Testis (tissue), 3 donors: ENCODE measurements around the gene TLN1. TPM values are rescaled to one million over a fixed set of nuclear protein-coding genes. Genes with fewer than 3 reads are reported as not detected.

Experiments used
- DNase-seq: peaks from one replicate; pipeline ENCODE4 v3.0.0-alpha.2; 2019
- H3K27ac ChIP-seq, 2 donors: fragments of 200-600 bp; sonication (generic); one replicate each; pipeline ENCODE4 v1.5.1; 2019
- H3K27me3 ChIP-seq: fragments of 200-600 bp; sonication (generic); one replicate; pipeline ENCODE4 v1.5.1; 2019
- H3K36me3 ChIP-seq: fragments of 200-600 bp; sonication (generic); one replicate; pipeline ENCODE4 v1.5.1; 2017; ENCODE audit warnings: low read depth; ENCODE audit errors: missing control alignments
- H3K4me1 ChIP-seq: fragments of 200-600 bp; sonication (generic); one replicate; pipeline ENCODE4 v1.5.1; 2019
- H3K4me3 ChIP-seq, 2 donors: fragments of 200-600 bp; sonication (generic); one replicate each; pipeline ENCODE4 v1.5.1; 2017 to 2019
- H3K9me3 ChIP-seq: fragments of 200-600 bp; sonication (generic); one replicate; pipeline ENCODE4 v1.5.1; 2017
- POLR2A ChIP-seq: fragments of 450-650 bp; IDR thresholded peaks from one replicate; pipeline ENCODE4 v1.6.1; 2017; ENCODE audit warnings: antibody characterized with exemption, mild to moderate bottlenecking, moderate library complexity
- WGBS, 2 donors: methylation state at CpG; one replicate each; pipeline ENCODE4 v1.1.5; 2018; 5-methylcytosine and 5-hydroxymethylcytosine counted together
- intact Hi-C: fragments of 100-400 bp; cut with DNase I; formaldehyde crosslinking; loops from one replicate; pipeline ENCODE4 v1.15.1; 2023; ENCODE audit warnings: low total_unique reads
- microRNA-seq, 2 donors: library from miRNA; unstranded; fragments of <30 nt; microRNA quantifications; one replicate each; pipeline ENCODE4, GENCODE V29; 2016; ENCODE audit warnings: borderline number of aligned reads in 2 of 2, borderline replicate concordance in 1 of 2
- polyA plus RNA-seq: library from polyadenylated mRNA; stranded (reverse); fragments of 350-450 nt; fragmentation: Illumina TruSeq; extraction: RNeasy Lipid Tissue Mini Kit (QIAGEN cat#74804); gene quantifications from one replicate; pipeline ENCODE4 v1.2.3, GENCODE V29; 2014; ENCODE audit warnings: low read depth, low replicate concordance; ENCODE audit not compliant: insufficient read depth
- small RNA-seq, 2 donors: library from RNA; depleted of rRNA; stranded (forward); fragments of <200 nt; gene quantifications; one replicate each; pipeline ENCODE3, GENCODE V24; 2016
- total RNA-seq, 2 donors: library from RNA; depleted of rRNA; stranded (reverse); fragments of >200 nt; gene quantifications; one replicate each; pipeline ENCODE4 v1.2.3, GENCODE V29; 2016
- TF ChIP-seq, protein P1 (sequence below), 3 experiments: fragments of 450-650 bp in 2 of 3; fragments of 200-600 bp in 1 of 3; sonication (generic) in 1 of 3; IDR thresholded peaks; one replicate each; pipeline ENCODE4 v1.5.1; 2016 to 2019; ENCODE audit warnings: antibody characterized with exemption in 3 of 3, mild to moderate bottlenecking in 2 of 3, moderate library complexity in 1 of 3

TLN1 gene
- total and polyA plus RNA-seq, 3 donors from 2014 or later, result 134 to 201 (median 171) TPM

DNA sequence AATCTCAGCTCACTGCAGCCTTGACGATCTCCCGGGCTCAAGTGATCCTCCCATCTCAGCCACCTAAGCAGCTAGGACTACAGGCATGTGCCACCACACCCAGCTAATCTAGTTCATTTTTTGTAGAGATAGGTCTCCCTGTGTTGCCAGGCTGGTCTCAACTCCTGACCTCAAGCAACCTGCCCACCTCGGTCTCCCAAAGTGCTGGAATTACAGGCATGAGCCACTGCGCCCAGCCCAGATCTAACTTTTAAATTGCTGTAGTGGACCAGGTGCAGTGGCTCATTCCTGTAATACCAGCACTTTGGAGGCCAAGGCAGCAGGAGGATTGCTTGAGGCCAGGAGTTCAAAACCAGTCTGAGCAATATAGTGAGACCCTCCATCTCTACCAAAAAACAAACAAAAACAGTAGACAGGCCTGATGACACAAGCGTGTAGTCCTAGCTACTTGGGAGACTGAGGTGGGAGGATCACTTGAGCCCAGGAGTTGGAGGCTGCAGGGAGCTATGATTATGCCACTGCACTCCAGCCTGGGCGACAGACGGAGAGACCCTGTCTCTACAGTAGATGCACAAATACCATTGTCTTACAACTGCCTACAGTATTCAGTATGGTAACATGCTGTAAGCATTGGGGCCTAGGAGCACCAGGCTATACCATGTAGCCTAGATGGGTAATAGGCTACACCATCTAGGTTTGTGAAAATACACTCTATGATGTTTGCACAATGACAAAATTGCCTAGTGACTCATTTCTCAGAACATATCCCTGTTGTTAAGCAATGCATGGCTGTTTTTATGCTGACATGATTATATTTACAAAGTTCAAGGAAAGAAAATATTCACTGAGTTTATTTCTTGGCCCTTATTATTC lies 79.8 kb downstream of the TLN1 start:
- TF ChIP-seq POLR2A, result no peak
- TF ChIP-seq, protein P1, sequence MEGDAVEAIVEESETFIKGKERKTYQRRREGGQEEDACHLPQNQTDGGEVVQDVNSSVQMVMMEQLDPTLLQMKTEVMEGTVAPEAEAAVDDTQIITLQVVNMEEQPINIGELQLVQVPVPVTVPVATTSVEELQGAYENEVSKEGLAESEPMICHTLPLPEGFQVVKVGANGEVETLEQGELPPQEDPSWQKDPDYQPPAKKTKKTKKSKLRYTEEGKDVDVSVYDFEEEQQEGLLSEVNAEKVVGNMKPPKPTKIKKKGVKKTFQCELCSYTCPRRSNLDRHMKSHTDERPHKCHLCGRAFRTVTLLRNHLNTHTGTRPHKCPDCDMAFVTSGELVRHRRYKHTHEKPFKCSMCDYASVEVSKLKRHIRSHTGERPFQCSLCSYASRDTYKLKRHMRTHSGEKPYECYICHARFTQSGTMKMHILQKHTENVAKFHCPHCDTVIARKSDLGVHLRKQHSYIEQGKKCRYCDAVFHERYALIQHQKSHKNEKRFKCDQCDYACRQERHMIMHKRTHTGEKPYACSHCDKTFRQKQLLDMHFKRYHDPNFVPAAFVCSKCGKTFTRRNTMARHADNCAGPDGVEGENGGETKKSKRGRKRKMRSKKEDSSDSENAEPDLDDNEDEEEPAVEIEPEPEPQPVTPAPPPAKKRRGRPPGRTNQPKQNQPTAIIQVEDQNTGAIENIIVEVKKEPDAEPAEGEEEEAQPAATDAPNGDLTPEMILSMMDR (IDR thresholded peaks at IDR 0.05), result no peak
- DNase-seq, result peak; percentile 4
- WGBS, 2 donors, result 79 to 84% methylated on average over 7 of the region's 7 CpGs
- H3K27ac ChIP-seq, result no peak overlapping the region
- intact Hi-C loops, result no loop called here
- no peaks in the 10 kb centered on the region for H3K36me3 ChIP-seq
- H3K4me1 ChIP-seq, result peaks cover 2% of the 10 kb centered on the region
- no peaks in the 10 kb centered on the region for H3K27me3 ChIP-seq
- no peaks in the 10 kb centered on the region for H3K9me3 ChIP-seq
- no peak overlapping the region for H3K4me3 ChIP-seq

DNA sequence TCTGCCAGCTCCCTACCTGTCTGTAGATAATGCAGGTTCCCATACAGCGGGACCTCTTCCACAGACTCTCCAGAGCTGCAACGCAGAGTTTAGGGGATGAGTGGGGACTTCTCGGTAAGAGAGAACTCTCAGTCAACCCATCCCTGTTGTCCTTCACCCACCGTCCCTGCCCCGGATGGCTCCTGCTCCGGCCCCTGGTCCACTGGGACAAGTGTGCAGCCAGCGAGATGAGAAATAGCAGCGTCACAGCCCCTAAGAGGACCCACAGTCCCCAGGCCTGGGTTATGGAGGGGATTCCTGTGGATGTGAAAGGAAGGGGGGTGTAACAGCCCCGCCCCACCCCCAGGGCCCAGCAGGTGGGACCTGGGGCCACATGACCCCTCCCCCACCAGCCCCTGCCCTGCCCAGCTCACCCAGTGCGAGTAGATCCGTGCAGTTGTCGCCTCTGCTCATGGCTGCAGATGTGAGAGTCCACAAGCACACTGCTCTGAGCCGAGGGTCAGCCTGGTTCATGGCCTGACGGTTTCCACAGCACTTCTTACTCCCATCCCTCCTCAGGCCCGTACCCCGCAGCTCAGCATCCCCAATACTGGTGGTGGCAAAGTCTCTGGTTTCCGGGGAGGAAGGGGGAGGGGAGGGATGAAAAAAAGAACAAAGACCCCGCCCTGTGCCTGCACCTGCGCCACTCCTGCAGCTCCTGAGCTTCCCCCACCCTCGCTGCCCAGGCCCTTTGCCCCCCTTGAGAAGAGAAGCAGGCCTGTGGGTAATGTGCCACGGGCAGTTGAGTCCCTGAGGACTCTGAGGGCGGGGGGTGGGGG lies 81.4 kb downstream of the TLN1 start, which contains the start of gene SIT1:
Gene SIT1 (minus strand): TSS at position 591 of the 818 bp plus-strand sequence. CDS start 78 bp downstream, at position 513.
- Histone ChIP-seq H3K36me3 (no peaks in the 10 kb centered on the region), H3K27ac (no peak within 1 kb of the TSS), H3K9me3 (no peaks in the 10 kb centered on the region), H3K4me3 (no peak within 1 kb of the TSS), H3K4me1 (peaks cover 4% of the 10 kb centered on the region), H3K27me3 (no peaks in the 10 kb centered on the region)
- 77 to 78% methylated on average over 16 to 22 of the region's 22 CpGs for WGBS, 2 donors
- no peak for DNase-seq
- no peak for TF ChIP-seq POLR2A
- intact Hi-C loops, result no loop called here

DNA sequence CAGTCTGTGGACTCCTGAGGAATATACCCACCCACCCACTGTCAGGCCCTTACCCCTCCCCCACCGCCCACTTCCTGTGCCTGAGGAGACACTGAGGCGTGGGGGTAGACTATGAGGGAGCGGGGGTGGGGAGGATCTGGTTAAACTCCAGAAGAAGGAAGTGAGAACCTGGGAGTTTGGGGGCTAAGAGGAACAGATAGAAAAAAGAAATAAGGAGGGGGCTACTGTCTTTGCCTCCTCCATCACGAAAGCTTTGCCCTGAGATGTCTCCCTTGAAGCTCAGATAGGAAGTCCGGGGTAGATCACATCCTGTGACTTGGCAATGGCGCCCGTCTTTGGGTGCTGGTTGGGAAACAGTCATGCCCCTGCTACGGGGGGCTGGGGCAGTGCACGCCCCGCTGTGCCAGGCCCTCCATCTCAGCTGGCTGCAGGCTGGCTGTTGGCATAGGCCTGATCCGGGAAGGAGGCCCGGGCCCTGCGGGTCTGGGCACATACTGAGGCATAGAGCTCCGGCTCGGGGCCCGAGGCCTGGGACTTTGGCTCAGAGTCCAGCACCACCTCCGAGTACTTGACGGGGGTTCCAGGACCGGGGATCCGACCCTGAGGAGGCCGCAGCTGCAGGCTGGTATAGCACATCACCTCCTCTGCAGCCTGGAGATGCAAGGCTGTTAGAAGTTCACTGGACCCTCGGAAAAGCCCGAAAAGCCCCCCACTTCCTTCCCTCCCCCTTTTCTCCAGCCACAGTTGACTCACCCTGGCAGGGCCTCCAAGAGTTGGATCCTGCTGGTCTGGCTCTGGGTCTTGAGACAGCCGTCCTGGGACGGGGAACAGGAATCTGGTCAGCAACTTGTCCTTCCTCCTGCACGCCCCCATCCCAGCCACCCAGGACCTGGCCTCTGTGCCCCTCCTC lies 82.3 kb downstream of the TLN1 start:
- Histone ChIP-seq H3K36me3 (no peaks in the 10 kb centered on the region), H3K4me1 (peaks cover 4% of the 10 kb centered on the region), H3K9me3 (no peaks in the 10 kb centered on the region), H3K27me3 (no peaks in the 10 kb centered on the region), H3K27ac (no peak overlapping the region), H3K4me3 (no peak overlapping the region)
- TF ChIP-seq, protein P1 (IDR thresholded peaks at IDR 0.05), result no peak
- no peak for TF ChIP-seq POLR2A
- WGBS, 2 donors, result 73 to 90% methylated on average over 11 to 26 of the region's 26 CpGs
- intact Hi-C loops, result no loop called here
- no peak for DNase-seq

Small RNA genes within 50 kb of the gene (microRNA-seq; reads per million reads assigned to microRNA genes)
- gene MIR6852 (0 reads per million in 2 donors), gene MIR6853 (0 to 0.69 reads per million in 2 donors)

Small RNA genes within 50 kb of the gene (small RNA-seq; reads per million reads assigned to genes)
- gene MIR6853 (0 reads per million in 2 donors), gene RMRP (0 reads per million in 2 donors), gene RN7SL22P (0 reads per million in 2 donors)

Other genes starting within 250 kb of the TLN1 start
- gene RUSC2, start 242.1 kb downstream of the TLN1 start, total RNA-seq, result 10 to 100 TPM; 28.7 to 32.3 TPM
- 78.1 TPM for gene RUSC2, start 242.1 kb downstream of the TLN1 start, polyA plus RNA-seq
- 100 to 1,000 TPM in 1 of 2 donors, 10 to 100 TPM in 1; 89.6 to 104 TPM for gene TESK1, start 126.9 kb downstream of the TLN1 start, total RNA-seq
- gene TESK1, start 126.9 kb downstream of the TLN1 start, polyA plus RNA-seq, result 92.6 TPM
- under 1 TPM; 0.63 to 0.99 TPM for gene CD72, start 113.8 kb downstream of the TLN1 start, total RNA-seq
- gene CD72, start 113.8 kb downstream of the TLN1 start, polyA plus RNA-seq, result 3.2 TPM
- gene SIT1, start 81.3 kb downstream of the TLN1 start, total RNA-seq, result under 1 TPM in 1 of 2 donors, not detected in 1; 0.43 TPM
- 1.6 TPM for gene SIT1, start 81.3 kb downstream of the TLN1 start, polyA plus RNA-seq
- over 10,000 TPM in 1 of 2 donors, 1,000 to 10,000 TPM in 1; 4,421 to 15,053 TPM for gene RMRP, start 74.2 kb downstream of the TLN1 start, total RNA-seq
- not detected for gene RMRP, start 74.2 kb downstream of the TLN1 start, polyA plus RNA-seq
- gene CCDC107, start 73.9 kb downstream of the TLN1 start, total RNA-seq, result 10 to 100 TPM; 13.4 to 19.0 TPM
- gene CCDC107, start 73.9 kb downstream of the TLN1 start, polyA plus RNA-seq, result 17.2 TPM
- gene ARHGEF39, start 67.0 kb downstream of the TLN1 start, total RNA-seq, result 1 to 10 TPM; 2.2 to 6.5 TPM
- gene ARHGEF39, start 67.0 kb downstream of the TLN1 start, polyA plus RNA-seq, result 7.0 TPM
- gene CA9, start 58.3 kb downstream of the TLN1 start, total RNA-seq, result 10 to 100 TPM; 11.0 to 36.8 TPM
- gene CA9, start 58.3 kb downstream of the TLN1 start, polyA plus RNA-seq, result 50.5 TPM
- gene TPM2, start 42.3 kb downstream of the TLN1 start, total RNA-seq, result 100 to 1,000 TPM; 182 to 211 TPM
- 369 TPM for gene TPM2, start 42.3 kb downstream of the TLN1 start, polyA plus RNA-seq
- gene CREB3, start 471 bp upstream of the TLN1 start, total RNA-seq, result 10 to 100 TPM; 51.2 to 63.1 TPM
- 85.0 TPM for gene CREB3, start 471 bp upstream of the TLN1 start, polyA plus RNA-seq
- 10 to 100 TPM; 66.5 to 77.1 TPM for gene GBA2, start 17.0 kb upstream of the TLN1 start, total RNA-seq
- gene GBA2, start 17.0 kb upstream of the TLN1 start, polyA plus RNA-seq, result 51.3 TPM
- gene RGP1, start 17.1 kb upstream of the TLN1 start, total RNA-seq, result 10 to 100 TPM; 21.1 to 21.4 TPM
- gene RGP1, start 17.1 kb upstream of the TLN1 start, polyA plus RNA-seq, result 23.9 TPM
- 1 to 10 TPM in 1 of 2 donors, not detected in 1; 1.7 TPM for gene MSMP, start 22.1 kb upstream of the TLN1 start, total RNA-seq
- 1.9 TPM for gene MSMP, start 22.1 kb upstream of the TLN1 start, polyA plus RNA-seq
- gene NPR2, start 59.4 kb upstream of the TLN1 start, total RNA-seq, result 10 to 100 TPM; 16.1 to 23.4 TPM
- 18.5 TPM for gene NPR2, start 59.4 kb upstream of the TLN1 start, polyA plus RNA-seq
- 10 to 100 TPM; 18.9 to 27.0 TPM for gene SPAG8, start 80.1 kb upstream of the TLN1 start, total RNA-seq
- gene SPAG8, start 80.1 kb upstream of the TLN1 start, polyA plus RNA-seq, result 81.5 TPM
- 10 to 100 TPM; 36.1 to 36.9 TPM for gene HINT2, start 82.8 kb upstream of the TLN1 start, total RNA-seq
- 55.1 TPM for gene HINT2, start 82.8 kb upstream of the TLN1 start, polyA plus RNA-seq
- 1 to 10 TPM; 4.2 to 7.2 TPM for gene FAM221B, start 96.5 kb upstream of the TLN1 start, total RNA-seq
- gene FAM221B, start 96.5 kb upstream of the TLN1 start, polyA plus RNA-seq, result 17.1 TPM
- gene TMEM8B, start 97.0 kb upstream of the TLN1 start, total RNA-seq, result 10 to 100 TPM; 22.2 to 24.5 TPM
- 24.6 TPM for gene TMEM8B, start 97.0 kb upstream of the TLN1 start, polyA plus RNA-seq
- gene OR13J1, start 138.2 kb upstream of the TLN1 start, total RNA-seq, result not detected
- gene OR13J1, start 138.2 kb upstream of the TLN1 start, polyA plus RNA-seq, result not detected
- gene HRCT1, start 174.0 kb upstream of the TLN1 start, total RNA-seq, result 1 to 10 TPM; 2.5 to 6.5 TPM
- gene HRCT1, start 174.0 kb upstream of the TLN1 start, polyA plus RNA-seq, result 7.1 TPM
- gene SPAAR, start 177.3 kb upstream of the TLN1 start, total RNA-seq, result 10 to 100 TPM; 56.9 to 69.8 TPM
- gene SPAAR, start 177.3 kb upstream of the TLN1 start, polyA plus RNA-seq, result 15.0 TPM
- gene OR2S2, start 226.0 kb upstream of the TLN1 start, total RNA-seq, result not detected
- gene OR2S2, start 226.0 kb upstream of the TLN1 start, polyA plus RNA-seq, result not detected